ENCODE data around the gene KLHL40. TPM values are rescaled to one million over a fixed set of nuclear protein-coding genes. Genes with fewer than 3 reads are reported as not detected.
A peak's percentile ranks its signal among the peaks of the same experiment; 100 is the strongest.

KLHL40 gene
- total and polyA plus RNA-seq, 8 donors: not detected

DNA sequence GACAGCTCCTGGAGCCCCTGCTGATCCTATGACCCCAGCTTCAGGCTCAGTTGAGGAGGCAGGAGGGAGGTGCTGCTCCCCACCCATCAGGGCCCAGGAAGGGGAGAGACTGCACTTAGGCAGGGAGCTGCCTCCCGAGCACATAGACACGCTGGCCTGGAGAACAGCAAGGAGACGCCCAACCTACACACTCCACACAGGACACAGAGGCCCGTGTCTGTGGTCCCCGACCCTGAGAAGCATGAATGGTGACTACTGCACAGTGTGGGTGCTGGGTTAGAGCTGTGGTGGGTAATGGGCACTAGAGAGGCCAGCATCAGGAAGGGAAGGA lies 18.3 kb downstream of the KLHL40 start:
- no peaks in the 10 kb centered on the region for H3K9me3 ChIP-seq
- TF ChIP-seq, protein P1, sequence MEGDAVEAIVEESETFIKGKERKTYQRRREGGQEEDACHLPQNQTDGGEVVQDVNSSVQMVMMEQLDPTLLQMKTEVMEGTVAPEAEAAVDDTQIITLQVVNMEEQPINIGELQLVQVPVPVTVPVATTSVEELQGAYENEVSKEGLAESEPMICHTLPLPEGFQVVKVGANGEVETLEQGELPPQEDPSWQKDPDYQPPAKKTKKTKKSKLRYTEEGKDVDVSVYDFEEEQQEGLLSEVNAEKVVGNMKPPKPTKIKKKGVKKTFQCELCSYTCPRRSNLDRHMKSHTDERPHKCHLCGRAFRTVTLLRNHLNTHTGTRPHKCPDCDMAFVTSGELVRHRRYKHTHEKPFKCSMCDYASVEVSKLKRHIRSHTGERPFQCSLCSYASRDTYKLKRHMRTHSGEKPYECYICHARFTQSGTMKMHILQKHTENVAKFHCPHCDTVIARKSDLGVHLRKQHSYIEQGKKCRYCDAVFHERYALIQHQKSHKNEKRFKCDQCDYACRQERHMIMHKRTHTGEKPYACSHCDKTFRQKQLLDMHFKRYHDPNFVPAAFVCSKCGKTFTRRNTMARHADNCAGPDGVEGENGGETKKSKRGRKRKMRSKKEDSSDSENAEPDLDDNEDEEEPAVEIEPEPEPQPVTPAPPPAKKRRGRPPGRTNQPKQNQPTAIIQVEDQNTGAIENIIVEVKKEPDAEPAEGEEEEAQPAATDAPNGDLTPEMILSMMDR (IDR thresholded peaks at IDR 0.05): no peak
- ATAC-seq: no peak
- intact Hi-C loops (cut with DNase I): no loop called here
- H3K27me3 ChIP-seq: peaks cover 0 to 10% of the 10 kb centered on the region in 2 donors
- DNase-seq: no peak
- no peak overlapping the region for H3K27ac ChIP-seq
- H3K4me3 ChIP-seq: no peak overlapping the region
- H3K4me1 ChIP-seq: no peaks in the 10 kb centered on the region
- no peaks in the 10 kb centered on the region for H3K36me3 ChIP-seq

- no peak overlapping the region for H3K27ac ChIP-seq
Measured at GRCh38 chr3:42704136-42704841, 19.0 kb downstream of the KLHL40 start.

GRCh38 chr3:42705058-42705767 lies 19.9 kb downstream of the KLHL40 start:
- H3K27me3 ChIP-seq: peaks cover 0 to 10% of the 10 kb centered on the region in 2 donors
- H3K4me3 ChIP-seq: no peak overlapping the region
- DNase-seq: peak in 2 of 4 donors; percentile 28 to 43
- TF ChIP-seq, protein P1 (IDR thresholded peaks at IDR 0.05): no peak
- H3K9me3 ChIP-seq: no peaks in the 10 kb centered on the region
- H3K36me3 ChIP-seq: no peaks in the 10 kb centered on the region
- no peak for ATAC-seq
- H3K4me1 ChIP-seq: no peaks in the 10 kb centered on the region
- no peak overlapping the region for H3K27ac ChIP-seq
- intact Hi-C loops (cut with DNase I): no loop called here

More at GRCh38 chr3:42704136-42704841, 19.0 kb downstream of the KLHL40 start:
- no peaks in the 10 kb centered on the region for H3K36me3 ChIP-seq
- TF ChIP-seq, protein P1 (IDR thresholded peaks at IDR 0.05): no peak
- DNase-seq: peak in 1 of 4 donors; percentile 41
- H3K4me1 ChIP-seq: no peaks in the 10 kb centered on the region
- no peak overlapping the region for H3K4me3 ChIP-seq
- no peaks in the 10 kb centered on the region for H3K9me3 ChIP-seq
- intact Hi-C loops (cut with DNase I): no loop called here
- peaks cover 0 to 10% of the 10 kb centered on the region in 2 donors for H3K27me3 ChIP-seq
- no peak for ATAC-seq

- intact Hi-C loops (cut with DNase I): no loop called here
Measured at GRCh38 chr3:42705962-42706585, 20.7 kb downstream of the KLHL40 start.

More at GRCh38 chr3:42705962-42706585, 20.7 kb downstream of the KLHL40 start:
- TF ChIP-seq, protein P1 (IDR thresholded peaks at IDR 0.05): no peak
- Histone ChIP-seq H3K36me3 (no peaks in the 10 kb centered on the region), H3K9me3 (no peaks in the 10 kb centered on the region), H3K27me3 (peaks cover 0 to 10% of the 10 kb centered on the region in 2 donors), H3K27ac (no peak overlapping the region), H3K4me3 (no peak overlapping the region), H3K4me1 (no peaks in the 10 kb centered on the region)
- ATAC-seq: no peak
- DNase-seq: peak in 1 of 4 donors; percentile 16
